ENCODE results near the gene GOLGA2.
"Not testable (repeated sequence)": the region's sequence is repeated elsewhere in the genome, so short reads cannot be mapped to it uniquely, and the experiment has no call there.

The GOLGA2 gene

DNA sequence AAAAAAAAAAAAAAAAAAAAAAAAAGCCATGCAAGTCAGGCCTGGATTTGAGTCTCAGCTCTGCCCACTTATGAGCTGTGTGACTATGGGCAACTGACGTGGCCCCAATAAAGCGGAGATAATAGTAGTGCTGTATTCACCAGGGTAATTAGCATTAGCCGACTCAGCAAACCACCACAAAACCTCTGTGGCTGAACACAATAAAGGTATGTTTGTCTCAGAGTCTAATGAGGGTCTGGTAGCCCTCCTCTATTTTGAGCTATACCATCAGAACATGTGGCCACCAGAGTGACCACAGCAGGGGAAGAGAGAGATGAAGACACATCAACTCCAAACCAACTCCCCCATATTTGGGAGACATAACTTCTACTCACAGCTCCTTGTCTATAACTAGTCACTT is 16.2 kb upstream of the GOLGA2 start:
- no peak for DNase-seq (ENCODE audit: low read depth, low spot score)

DNA sequence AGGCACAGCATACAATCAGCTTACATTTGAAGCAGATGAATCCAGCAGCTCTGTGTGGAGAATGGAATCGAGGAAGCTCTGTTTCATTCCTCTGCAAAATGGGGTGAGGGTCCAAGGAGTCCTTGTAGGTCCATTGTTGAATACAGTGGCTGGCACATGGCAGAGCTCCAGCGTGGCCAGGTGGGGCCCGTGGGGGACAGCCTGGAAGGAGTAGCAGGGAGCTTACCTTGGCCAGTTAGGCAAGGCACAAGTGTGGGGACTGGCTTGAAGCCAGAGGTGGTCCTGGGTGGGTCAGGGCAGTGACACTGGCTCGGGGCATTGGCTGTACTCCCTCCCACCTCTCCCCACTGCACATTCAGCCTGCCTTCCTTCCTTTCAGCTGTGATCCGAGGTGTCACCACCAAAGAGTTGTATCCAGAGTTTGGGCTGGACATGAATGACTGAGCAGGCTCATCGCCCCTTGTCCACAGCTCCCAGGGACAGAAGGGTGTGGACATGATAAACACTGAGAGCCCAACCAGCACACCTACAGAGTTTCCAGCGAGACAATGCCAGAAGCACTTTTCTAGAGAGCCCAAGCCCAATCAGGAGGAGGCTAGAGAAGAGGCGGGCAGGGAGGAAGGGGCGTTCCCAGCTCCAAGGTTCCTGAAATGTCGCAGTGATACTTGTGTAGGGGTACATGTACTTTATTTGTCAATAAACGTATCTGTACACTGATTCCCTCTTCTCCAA is 12.6 kb upstream of the GOLGA2 start:
- DNase-seq (ENCODE audit: low read depth, low spot score), result no peak

DNA sequence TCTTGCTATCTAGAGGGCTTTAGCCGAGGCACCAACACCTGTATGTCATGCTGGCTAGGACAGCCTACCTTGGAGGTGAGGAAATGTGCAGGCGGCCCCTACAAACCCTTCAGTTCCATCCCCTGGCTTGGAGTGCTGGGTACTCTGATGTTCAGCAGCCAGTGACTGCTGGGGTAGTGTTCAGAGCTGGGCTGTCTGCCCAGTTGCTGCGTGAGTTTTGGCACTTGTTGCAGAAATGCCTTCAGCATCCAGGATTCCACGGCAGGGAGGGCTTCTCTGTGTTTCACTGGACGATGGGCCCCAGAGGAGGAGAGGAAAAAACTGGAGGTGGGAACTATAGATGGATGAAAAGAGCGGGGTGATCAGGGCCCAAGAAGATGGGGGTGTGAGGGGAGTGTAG is 10.6 kb upstream of the GOLGA2 start:
- no peak for DNase-seq (ENCODE audit: low read depth, low spot score)

DNA sequence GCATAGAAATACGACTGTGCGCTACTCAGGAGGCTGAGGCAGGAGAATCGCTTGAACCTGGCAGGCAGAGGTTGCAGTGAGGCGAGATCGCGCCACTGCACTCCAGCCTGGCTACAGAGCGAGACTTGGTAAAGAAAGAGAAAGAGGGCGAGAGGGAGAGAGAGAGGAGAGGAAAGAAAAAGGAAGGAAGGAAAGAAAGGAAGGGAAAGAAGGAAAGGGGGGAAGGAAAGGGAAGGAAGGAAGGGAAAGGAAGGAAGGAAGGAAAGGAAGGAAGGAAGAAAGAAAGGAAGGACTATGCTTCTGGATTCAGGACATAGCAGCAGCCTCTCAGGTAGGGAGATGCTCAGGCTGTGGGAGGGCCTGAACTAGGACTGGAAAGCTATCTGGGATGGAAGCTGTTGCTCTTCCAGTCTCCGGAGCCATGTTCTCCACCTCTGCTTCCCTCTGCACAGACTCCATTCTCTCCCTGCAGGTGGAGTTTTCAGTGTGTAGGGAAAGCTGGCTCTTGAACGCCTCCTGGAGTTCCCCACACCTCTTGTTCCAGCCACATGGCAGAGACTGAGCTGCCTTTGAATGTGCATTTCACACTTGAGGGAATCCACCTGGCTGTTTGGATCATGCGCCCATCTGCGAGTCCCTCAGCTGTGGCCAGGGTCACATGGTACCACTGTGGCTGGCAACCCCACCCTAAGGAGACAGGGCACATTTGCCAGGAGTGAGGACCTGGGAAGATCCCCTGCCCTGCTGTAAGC is 9.4 kb upstream of the GOLGA2 start:
- DNase-seq (ENCODE audit: low read depth, low spot score), result no peak

DNA sequence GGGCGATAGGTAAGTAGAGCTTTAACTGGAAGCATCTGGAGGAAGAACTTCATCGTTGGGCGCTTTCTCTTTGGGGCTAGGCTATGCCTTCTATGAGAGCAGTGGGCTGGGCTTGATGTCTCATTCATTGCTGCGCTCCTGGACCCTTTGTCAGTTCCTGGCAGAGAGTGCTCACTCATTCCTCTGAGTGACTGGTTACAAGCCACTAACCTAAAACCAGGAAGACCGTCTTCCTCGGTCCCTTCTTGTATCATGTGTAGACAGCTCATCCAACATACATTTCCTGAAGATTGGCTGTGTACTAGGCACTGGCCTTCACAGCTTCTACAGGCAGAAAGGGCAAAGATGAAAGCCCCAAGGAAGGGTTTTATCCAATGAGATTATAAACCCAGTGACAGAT is 6.7 kb upstream of the GOLGA2 start:
- DNase-seq (ENCODE audit: low read depth, low spot score), result no peak

DNA sequence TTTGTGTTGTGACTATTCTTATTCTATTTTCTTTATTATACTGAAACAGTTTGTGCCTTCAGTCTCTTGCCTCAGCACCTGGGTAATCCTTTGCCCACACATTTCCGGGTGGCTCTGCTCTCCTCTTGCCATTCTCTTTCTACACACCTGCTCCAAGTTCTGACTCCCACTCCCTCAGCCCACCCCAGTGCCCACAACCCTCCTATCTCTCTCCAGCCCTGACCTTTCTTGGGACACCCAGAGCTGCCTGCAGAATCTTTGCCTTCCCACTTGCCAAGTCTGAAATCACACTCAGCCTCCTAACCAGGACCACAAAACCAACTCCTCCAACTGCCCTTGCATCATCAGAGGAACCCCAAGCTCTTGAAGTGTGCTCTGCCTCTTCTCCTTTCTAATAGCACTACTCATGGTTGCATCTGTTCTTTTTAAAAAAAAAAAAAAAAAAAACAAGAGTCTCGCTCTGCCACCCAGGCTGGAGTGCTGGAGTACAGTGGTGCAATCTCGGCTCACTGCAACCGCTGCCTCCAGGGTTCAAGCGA is 4.3 kb upstream of the GOLGA2 start:
- DNase-seq (ENCODE audit: low read depth, low spot score), result no peak

DNA sequence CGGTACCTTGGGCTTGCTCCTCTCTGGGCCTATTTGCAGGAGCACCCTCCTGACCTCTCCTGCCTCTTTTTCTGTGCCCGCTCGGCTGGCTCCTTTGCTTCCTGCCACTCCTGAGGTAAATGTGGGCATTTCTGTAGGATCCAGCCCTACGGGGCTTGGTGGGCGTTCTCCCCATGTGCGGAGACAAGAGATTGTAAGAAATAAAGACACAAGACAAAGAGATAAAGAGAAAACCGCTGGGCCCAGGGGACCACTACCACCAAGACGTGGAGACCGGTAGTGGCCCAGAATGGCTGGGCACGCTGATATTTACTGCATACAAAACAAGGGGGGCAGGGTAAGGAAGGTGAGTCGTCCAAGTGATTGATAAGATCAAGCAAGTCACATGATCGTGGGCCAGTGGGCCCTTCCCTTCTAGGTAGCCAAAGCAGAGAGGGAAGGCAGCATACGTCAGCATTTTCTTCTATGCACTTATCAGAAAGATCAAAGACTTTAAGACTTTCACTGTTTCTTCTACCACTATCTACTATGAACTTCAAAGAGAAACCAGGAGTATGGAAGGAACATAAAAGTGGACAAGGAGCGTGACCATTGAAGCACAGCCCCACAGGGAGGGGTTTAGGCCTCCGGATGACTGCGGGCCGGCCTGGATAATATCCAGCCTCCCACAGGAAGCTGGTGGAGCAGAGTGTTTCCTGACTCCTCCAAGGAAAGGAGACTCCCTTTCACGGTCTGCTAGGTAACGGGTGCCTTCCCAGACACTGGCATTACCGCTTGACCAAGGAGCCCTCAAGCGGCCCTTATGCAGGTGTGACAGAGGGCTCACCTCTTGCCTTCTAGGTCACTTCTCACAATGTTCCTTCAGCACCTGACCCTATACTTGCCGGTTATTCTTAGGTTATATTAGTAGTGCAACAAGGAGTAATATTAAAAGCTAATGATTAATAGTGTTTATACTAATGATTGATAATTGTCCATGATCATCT is 3.6 kb upstream of the GOLGA2 start:
- DNase-seq (ENCODE audit: low read depth, low spot score), result not testable (repeated sequence)

DNA sequence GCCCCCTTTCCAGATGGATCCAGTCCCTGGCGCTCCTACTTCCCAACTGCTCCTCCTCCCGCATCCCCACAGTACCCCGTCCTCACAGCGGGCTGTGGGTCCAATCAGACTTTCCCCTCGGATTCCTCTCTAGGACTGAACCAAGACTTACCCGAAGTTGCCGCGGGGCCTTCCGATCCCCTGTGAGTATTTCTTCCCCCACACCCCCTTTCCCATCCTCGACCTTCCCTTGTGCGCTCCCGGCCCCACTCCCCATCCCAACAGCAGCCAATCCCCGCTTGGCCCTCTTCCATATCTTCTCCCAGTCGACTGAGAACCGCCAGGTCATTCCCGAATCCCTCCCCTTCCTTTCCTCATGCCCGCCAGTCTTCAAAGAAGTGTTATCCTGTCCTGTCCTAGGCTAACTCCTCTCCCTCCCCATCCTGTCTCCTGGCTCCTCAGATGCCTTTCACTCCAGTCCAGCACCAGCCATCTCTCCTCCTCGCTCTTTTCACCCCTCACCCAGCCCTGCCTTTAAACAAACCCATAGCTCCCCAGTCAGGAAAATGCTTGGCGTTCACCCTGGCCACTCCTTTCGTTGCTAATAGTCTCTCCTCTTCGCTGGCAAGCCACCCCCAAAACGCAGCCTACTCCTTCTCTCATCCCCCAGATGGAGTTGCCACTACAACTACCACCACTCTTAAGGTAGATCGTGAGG is 915 bp upstream of the GOLGA2 start:
- DNase-seq (ENCODE audit: low read depth, low spot score), result no peak

DNA sequence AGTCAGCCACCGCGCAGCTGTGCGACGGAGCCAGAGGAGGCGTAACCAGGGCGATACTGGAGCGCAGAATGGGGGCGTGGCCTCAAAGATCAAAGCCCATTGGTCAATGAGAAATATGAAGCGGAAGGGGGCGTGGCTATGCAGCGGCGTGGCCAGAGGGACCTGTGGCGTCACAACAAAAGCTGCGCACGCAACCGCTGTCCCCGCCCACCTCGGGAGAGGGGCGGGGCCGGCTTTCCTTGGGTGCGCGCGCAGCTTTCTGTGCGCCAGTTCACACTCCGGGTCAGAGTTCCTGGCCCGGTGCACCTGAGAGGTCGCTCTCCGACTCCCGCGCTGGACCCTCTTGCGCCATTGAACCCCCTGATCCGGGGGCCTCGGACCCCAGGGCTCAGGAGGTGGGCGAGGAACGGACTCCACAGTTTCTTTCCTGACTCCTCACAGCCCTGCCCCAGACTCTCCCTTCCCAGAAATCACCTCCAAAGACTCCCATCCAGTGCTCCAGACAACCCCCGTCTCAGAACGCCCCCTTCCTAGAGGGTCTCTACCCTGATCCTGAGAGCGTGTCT is 284 bp upstream of the GOLGA2 start, which contains the start of gene SWI5:
TSS of gene SWI5 (plus strand) at position 269 of the 566 bp plus-strand sequence.
- DNase-seq (ENCODE audit: low read depth, low spot score), result peak; percentile 98

DNA sequence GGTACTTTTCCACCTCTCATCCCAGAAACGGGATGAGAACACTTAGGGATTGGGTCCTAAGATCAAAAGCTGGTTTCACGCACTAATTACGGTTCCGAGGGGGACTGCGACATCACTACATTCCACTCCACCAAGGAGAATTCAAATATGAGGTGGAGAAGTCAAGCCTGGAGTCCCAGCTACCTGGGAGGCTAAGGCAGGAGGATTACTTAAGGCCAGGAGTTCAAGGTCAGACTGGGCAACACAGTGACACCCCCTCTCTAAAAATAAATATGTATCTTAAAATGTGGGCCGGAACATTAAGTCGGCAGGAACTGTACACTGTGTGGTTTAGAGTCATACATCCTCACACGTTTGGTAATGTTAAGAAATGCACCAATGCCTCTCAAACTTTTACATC is 1.6 kb downstream of the GOLGA2 start:
- no peak for DNase-seq (ENCODE audit: low read depth, low spot score)

DNA sequence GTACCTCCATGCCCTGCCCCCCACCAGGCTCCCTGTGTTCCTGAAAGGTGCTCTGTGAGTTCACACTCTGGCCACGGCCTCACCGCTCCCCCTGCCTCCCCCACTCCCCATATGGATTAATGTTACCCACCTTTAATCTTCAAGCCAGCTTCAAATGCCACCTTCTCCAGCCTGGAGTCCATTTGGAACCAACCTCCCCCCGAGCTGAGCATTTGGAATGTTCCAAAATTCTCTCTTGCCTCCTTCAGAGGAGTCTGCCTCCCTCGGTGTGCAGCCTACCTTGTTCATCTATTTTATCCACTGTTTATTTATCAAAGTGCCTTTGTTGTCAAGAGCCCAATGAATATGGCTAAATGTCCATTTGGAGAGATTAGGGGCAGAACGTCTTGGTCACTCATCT is 4.3 kb downstream of the GOLGA2 start:
- DNase-seq (ENCODE audit: low read depth, low spot score), result no peak

DNA sequence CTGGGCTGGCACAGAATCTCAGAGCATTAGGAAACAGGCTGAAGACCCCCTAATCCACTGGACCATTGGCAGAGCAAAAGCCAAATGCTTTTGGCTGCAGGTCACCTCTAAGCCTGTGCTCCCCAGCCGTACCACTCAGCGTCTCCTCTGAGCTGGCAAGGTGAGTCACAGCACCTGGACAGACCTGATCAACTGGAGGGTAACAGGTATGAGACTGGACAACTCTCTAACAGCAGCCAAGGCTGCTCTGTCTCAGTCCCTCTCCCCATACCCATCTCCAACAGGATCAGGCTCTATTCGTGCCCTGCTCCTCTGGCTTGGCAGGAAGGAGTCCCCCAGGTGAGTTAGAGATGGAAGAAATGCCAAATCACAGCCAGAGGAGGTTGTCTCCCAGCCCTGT is 4.7 kb downstream of the GOLGA2 start:
- no peak for DNase-seq (ENCODE audit: low read depth, low spot score)

DNA sequence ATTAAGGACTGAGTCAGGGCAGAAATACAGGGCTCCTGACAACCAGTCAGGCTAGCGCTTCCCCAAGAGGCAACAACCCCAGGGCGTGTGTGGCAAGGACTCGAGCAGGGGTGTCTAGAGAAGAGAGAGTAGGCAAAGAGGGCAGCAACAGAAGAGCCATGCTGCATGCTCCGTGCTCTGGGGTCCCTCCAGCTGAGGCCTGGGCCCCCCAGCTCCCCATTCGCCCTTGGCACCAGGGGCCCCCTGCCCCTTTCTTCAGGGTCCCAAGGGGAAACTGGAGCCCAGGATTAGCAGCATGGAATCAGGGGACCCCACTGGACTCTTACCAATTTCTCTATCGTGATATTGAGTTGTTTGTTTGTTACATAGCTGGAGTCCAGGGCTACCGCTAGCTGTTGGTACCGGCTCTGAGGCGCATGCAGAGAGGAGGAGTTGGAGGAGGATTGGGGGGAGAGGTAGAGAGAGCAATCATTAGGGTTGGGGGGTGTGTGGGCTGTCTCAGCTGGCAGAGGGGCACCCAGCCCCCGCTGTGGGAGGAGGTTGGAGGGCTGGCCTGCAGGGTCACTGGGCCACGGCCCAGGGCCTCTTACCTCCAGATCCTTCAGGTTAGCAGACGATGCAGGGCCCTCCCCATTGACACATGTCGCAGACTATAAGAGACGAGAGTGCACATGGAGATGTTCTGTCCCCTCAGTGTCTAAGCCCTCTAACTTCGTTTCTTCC is 8.8 kb downstream of the GOLGA2 start:
- no peak for DNase-seq (ENCODE audit: low read depth, low spot score)

DNA sequence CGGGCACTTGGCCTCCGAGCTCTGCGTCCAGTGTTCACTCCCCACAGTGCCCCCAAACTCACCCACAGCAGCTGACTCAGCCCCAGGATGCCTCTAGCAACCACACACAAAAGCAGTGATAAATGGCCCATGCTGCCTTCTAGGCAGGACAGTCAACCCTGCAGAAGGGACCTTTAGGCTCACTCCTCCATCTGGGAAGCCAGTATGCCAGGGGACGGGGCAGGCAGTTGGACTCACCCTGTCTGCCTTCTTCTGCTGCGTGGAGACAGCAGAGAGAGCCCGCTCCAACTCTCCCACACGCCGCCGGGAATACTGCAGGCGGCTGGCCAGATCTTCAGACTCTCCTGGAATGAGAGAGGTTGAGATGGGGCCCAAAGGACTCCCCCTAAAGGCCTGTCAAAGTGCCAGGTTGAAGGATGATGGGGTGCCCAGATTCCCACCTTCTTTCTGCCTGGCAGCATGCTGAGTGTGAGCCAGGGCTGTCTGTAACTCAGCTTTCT is 10.4 kb downstream of the GOLGA2 start:
- DNase-seq (ENCODE audit: low read depth, low spot score), result no peak

DNA sequence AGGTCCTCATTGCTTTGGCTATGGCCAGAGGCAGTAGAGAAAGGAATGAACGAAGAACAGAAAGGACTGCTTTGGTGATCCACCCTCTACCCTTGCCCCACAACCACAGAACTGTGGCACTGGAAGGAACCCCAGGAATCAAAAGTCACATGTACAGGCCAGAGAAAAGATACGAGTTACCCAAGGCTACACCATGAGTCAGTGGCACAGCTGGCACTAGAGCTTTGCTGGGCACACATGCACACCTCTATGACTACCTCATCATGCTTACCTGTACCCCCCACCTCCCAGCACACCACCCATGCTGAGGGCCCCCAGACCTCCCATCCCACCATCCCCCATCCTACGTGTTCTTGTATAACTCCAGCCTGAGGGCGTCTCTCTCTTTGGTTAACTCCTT is 13.1 kb downstream of the GOLGA2 start:
- no peak for DNase-seq (ENCODE audit: low read depth, low spot score)

DNA sequence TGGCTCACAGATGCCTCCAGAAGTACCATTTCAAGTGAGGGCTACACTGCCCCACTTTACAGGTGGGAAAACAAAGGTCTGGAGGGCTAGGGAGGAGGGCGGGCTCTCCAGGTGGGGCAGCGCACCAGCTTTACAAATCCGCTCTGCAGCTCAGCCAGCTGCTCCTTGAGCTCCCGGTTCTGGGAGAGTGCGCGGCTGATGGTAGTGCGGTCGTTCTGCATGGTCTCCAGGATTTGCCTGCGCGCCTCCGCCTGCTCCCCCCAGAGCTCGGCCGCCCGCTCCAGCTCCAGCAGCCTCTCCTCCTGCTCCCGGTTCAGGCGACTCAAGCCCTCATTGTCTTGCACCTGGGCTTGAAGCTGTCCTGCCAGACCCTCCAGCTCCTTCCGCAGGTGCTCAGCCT is 15.5 kb downstream of the GOLGA2 start:
- no peak for DNase-seq (ENCODE audit: low read depth, low spot score)

DNA sequence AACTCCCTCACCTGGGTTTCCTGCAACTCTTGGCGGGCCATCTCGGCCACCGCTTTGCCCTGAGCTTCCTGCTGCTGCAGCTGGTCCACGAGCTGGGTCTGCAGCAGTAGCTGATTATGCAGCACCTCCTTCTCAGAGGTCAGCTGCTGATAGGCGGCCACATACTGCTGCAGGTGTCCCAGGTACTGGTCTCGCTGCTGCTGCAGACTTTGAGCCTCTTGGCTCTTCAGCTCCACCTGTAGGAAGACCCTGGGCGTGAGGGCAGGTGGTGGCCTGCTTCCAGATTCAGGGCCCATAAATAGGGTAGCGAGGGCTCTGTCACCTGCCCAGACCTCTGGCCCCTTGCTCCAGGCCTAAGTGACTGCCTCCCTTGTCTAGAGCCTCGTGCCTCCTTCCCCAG is 16.7 kb downstream of the GOLGA2 start:
- no peak for DNase-seq (ENCODE audit: low read depth, low spot score)

DNA sequence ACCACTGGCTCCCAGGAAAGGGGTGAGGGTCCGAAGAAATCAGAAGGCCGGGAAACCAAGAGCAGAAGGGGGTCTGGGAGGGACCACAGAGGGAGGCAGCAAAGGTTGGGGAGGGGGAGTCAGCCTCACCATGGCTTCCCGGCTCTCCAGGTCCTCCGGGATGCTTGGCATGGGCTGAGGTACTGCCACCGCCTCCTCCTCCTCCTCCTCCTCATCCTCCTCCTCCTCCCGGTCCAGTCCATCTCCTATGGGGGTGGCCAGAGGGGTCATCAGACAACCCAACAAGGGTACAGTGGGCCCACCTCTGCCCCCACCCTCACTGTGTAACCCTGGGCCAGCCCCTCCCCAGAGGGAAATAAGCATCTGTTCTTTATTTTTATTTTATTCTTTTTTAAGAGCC is 17.5 kb downstream of the GOLGA2 start:
- DNase-seq (ENCODE audit: low read depth, low spot score), result no peak

DNA sequence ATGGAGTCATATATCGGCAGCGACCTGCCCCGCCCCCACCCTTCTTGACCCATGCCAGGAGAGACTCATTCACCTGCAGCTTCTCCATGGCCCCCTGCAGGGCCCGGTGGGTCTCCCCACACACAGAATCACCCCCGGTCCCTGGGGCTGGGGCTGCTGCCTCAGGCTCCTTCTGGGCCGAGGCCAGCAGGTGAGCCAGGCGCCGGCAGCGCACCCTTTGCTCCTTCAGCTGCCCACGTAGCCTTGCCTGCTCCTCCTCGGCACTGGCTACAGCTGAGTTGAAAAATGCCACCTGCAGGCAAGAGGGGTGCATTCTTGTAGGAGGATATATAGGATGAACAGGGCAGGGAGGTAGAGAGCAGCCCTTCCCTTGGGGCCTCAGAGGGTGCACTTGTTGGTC is 17.9 kb downstream of the GOLGA2 start:
- DNase-seq (ENCODE audit: low read depth, low spot score), result no peak
